Common myeloid progenitor, CD34-positive (primary cell): ENCODE data around the gene RGS3.

Experiments used
- CTCF ChIA-PET: fragments of 350-600 bp; sonication (Branson Sonifier 250); formaldehyde crosslinking; loops from one replicate; lab custom pipeline; 2021; ENCODE audit warnings: antibody characterized with exemption; lab: Charles Lee
- POLR2A ChIA-PET: fragments of 350-600 bp; sonication (Branson Sonifier 250); formaldehyde crosslinking; loops from one replicate; lab custom pipeline; 2021; ENCODE audit warnings: antibody characterized with exemption; lab: Charles Lee
- DNase-seq, 3 donors: peaks; one replicate each; pipeline versions ENCODE4 v3.0.0 to v3.0.0-alpha.2; 2013
- H3K27ac ChIP-seq, 2 experiments: 1 replicate in 1 of 2; 2 replicates in 1 of 2; pipeline ENCODE4 v1.7.0; 2013; ENCODE audit warnings: inconsistent platforms in 2 of 2, low read length in 2 of 2, mild to moderate bottlenecking in 2 of 2, low read depth in 1 of 2, moderate library complexity in 1 of 2; ENCODE audit not compliant: severe bottlenecking in 2 of 2, insufficient read depth in 1 of 2, poor library complexity in 1 of 2
- H3K27me3 ChIP-seq, 5 experiments: replicated peaks in 2 of 5; 1 replicate in 3 of 5; 2 replicates in 2 of 5; pipeline versions ENCODE4 v1.6.1 to v1.7.0; 2013; ENCODE audit warnings: low read length in 4 of 5, mild to moderate bottlenecking in 2 of 5, moderate library complexity in 2 of 5, inconsistent platforms in 1 of 5; ENCODE audit not compliant: insufficient read depth in 5 of 5, control insufficient read depth in 4 of 5
- H3K36me3 ChIP-seq, 4 experiments: 1 replicate in 2 of 4; 2 replicates in 2 of 4; pipeline versions ENCODE4 v1.6.1 to v1.7.0; 2013; ENCODE audit warnings: low read length in 3 of 4, control low read depth in 1 of 4, mild to moderate bottlenecking in 1 of 4; ENCODE audit not compliant: control insufficient read depth in 4 of 4, insufficient read depth in 4 of 4
- H3K4me1 ChIP-seq, 4 experiments: 1 replicate in 3 of 4; 2 replicates in 1 of 4; pipeline versions ENCODE4 v1.6.1 to v1.7.1; 2013; ENCODE audit warnings: low read length in 3 of 4, mild to moderate bottlenecking in 3 of 4, control low read depth in 1 of 4, inconsistent platforms in 1 of 4, moderate library complexity in 1 of 4; ENCODE audit not compliant: control insufficient read depth in 4 of 4, insufficient read depth in 4 of 4; ENCODE audit errors: control extremely low read depth in 1 of 4
- H3K4me3 ChIP-seq, 7 experiments: 1 replicate in 4 of 7; 2 replicates in 3 of 7; pipeline versions ENCODE4 v1.5.1 to v1.7.0; 2013; ENCODE audit warnings: mild to moderate bottlenecking in 7 of 7, low read length in 6 of 7, moderate library complexity in 6 of 7, inconsistent platforms in 2 of 7, low read depth in 2 of 7, control low read depth in 1 of 7; ENCODE audit not compliant: insufficient read depth in 4 of 7, control insufficient read depth in 1 of 7; ENCODE audit errors: extremely low read depth in 1 of 7
- H3K9me3 ChIP-seq, 5 experiments: 1 replicate in 4 of 5; 2 replicates in 1 of 5; pipeline versions ENCODE4 v1.6.1 to v1.7.1; 2013; ENCODE audit warnings: low read length in 4 of 5, mild to moderate bottlenecking in 2 of 5, inconsistent platforms in 1 of 5, low read depth in 1 of 5, moderate library complexity in 1 of 5; ENCODE audit not compliant: control insufficient read depth in 4 of 5, insufficient read depth in 2 of 5; ENCODE audit errors: control extremely low read depth in 1 of 5
- WGBS: methylation state at CpG from one replicate; pipeline ENCODE4 v1.1.5; 2013; ENCODE audit not compliant: insufficient coverage; 5-methylcytosine and 5-hydroxymethylcytosine counted together

Gene RGS3

DNA sequence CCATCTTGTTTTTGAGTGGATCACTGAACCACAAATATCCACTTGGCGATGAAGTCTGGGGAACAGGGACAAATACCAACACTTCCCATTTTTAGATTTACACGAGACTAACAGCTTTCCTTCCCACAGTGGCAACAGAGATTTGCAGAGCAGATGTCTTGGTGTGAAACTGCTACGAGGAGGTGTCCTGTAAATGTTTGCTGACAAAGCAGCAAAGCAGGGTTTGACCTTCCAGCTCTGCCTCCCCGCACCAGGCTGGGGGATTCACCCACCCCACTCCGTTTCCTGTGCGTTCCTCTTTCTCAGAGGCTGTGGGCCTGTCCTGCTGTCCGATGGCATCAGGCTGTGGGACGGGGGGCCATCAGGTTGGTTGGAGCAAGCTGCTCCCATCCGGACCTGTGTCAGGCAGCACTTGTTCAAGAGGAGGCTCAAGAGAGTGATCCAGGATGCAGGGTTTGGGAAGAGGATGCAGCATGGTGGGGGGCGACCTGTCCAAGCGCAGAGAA is 693 bp upstream of the RGS3 start:
- Histone ChIP-seq H3K27me3 (no peaks in the 10 kb centered on the region), H3K36me3 (peaks cover 9 to 75% (median 13%) of the 10 kb centered on the region in 4 experiments), H3K9me3 (peaks cover 0 to 5% (median 0%) of the 10 kb centered on the region in 5 experiments), H3K4me3 (no peak overlapping the region), H3K27ac (no peak overlapping the region), H3K4me1 (no peaks in the 10 kb centered on the region)
- POLR2A ChIA-PET = no interaction called here
- CTCF ChIA-PET = interaction anchor here (0.8 to 1.1 kb wide), 3 partner anchors 8 to 14 kb away, joined by 3 read pairs; no protein-coding TSS in a partner anchor
- no peak for DNase-seq
- WGBS = 91% methylated on average over 9 of the region's 11 CpGs

DNA sequence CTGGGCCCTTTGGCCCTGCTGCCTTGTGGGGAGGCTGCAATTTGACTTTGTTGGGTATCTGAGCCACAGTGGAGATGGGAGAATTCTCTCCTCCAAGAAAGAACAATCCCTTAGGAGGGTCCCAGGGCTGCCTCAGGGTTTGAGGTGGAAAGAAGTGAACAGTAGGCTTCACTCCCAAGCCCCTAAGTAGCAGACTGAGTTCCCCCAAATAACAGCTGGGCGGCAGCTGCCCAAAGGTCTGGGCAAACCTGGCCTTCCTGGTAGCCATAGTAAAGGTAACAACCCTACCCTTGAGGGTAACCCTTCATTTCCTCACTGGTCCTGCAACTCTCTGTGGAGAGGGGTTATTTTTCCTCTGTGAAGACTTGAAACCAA is 746 bp downstream of the RGS3 start:
- no peak for DNase-seq
- Histone ChIP-seq H3K9me3 (peaks cover 0 to 5% (median 0%) of the 10 kb centered on the region in 5 experiments), H3K27ac (no peak overlapping the region), H3K4me1 (no peaks in the 10 kb centered on the region), H3K36me3 (peaks cover 9 to 70% (median 15%) of the 10 kb centered on the region in 4 experiments), H3K4me3 (no peak overlapping the region), H3K27me3 (no peaks in the 10 kb centered on the region)
- 100% methylated on average over 1 of the region's 1 CpG for WGBS
- ChIA-PET CTCF (no interaction called here), POLR2A (no interaction called here)

DNA sequence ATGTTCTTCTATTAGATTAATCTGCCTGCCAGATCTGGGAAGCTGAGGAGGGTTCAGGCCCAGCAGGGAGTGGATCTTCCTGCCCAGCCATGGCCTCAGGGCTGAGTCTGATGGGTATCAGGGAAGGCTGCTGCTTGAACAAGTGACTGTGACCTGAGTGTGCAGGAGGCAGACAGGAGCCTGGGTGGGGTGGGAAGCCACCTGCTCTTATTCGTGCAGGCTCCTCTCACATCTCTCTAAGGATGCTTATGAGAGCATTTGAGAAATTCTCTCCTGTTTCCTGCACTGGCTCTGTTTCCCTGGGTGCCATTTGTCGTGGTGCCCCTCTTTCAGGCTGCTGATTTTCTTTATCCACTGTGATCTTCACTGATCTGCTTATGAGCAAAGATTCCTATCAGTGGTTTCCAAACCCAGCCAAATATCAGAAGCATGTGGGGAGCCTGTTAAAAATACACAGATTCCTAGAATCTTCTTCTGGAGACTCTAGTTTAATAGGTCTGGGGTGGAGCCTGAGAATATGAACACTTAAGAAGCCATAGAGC is 2.1 kb downstream of the RGS3 start:
- 100% methylated on average over 2 of the region's 2 CpGs for WGBS
- ChIA-PET CTCF (interaction anchor here (0.7 to 0.8 kb wide), 2 partner anchors 11 to 126 kb away, joined by 3 read pairs; no protein-coding TSS in a partner anchor), POLR2A (no interaction called here)
- Histone ChIP-seq H3K27me3 (no peaks in the 10 kb centered on the region), H3K4me3 (no peak overlapping the region), H3K9me3 (peaks cover 0 to 5% (median 0%) of the 10 kb centered on the region in 5 experiments), H3K27ac (no peak overlapping the region), H3K36me3 (peaks cover 11 to 71% (median 15%) of the 10 kb centered on the region in 4 experiments), H3K4me1 (no peaks in the 10 kb centered on the region)
- no peak for DNase-seq

DNA sequence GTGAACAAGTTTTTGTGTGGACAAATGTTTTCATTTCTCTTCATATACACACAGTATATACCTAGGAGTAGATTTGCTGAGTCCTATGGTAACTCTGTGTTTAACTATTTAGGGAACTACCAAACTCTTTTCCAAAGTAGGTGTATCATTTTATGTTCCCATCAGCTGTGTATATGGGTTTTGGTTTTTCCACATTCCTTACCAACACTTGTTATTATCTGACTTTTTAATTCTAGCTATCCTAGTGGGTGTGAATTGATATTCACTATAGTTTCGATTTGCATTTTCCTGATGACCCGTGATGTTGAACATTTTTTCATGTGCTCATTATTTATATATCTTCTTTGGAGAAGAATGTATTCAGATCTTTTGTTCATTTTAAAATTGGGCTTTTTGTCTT is 3.7 kb downstream of the RGS3 start:
- Histone ChIP-seq H3K9me3 (peaks cover 0 to 6% (median 0%) of the 10 kb centered on the region in 5 experiments), H3K4me3 (no peak overlapping the region), H3K4me1 (no peaks in the 10 kb centered on the region), H3K27me3 (no peaks in the 10 kb centered on the region), H3K36me3 (peaks cover 7 to 71% (median 13%) of the 10 kb centered on the region in 4 experiments), H3K27ac (no peak overlapping the region)
- CTCF ChIA-PET = interaction anchor here (1.1 kb wide), 1 partner anchor 12 kb away, joined by 4 read pairs; no protein-coding TSS in a partner anchor
- WGBS = no CpG with 5 or more reads among the region's 2 CpGs
- no peak for DNase-seq
- POLR2A ChIA-PET = no interaction called here

DNA sequence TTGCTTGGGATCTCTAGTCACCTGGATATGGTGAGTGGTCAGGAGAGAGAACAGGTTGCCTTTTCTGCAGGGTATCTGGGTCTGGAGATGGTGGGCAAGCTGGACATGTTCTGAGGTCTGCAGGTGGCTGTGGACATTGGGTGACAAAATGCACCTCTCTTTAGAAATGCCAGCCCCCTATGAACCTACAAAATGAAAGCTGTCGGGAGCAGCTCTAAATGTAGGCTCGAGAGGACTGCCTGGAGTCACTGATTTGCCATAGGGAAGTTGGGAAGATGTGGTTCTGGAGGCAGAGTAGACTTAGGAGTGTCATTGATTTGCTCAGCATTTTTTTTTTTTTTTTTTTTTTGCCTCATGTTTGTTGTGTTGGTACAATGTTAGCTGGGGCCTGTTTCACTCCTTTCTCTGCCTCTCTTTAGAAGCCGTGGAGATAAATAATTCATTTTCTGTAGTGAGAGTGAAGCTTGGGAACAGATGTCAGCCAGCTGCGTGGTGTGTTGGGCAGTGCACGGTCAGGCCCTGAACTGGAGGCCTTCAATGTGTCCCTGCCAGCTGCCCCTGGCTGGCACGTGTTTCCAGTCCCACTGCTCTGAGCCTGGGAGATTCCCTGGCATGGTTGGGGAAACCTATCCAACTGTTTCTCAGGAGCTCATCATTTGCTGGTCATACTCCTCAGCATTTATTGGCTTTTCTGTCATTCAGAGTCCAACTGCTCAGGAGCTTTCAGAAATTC is 5.4 kb downstream of the RGS3 start:
- peaks cover 0 to 7% (median 0%) of the 10 kb centered on the region in 5 experiments for H3K9me3 ChIP-seq
- no peak for DNase-seq
- CTCF ChIA-PET = interaction anchor here (1.1 to 1.2 kb wide), 2 partner anchors 8 to 17 kb away, joined by 3 read pairs; no protein-coding TSS in a partner anchor
- no peaks in the 10 kb centered on the region for H3K27me3 ChIP-seq
- H3K36me3 ChIP-seq = peaks cover 8 to 58% (median 15%) of the 10 kb centered on the region in 4 experiments
- H3K27ac ChIP-seq = no peak overlapping the region
- 100% methylated on average over 5 of the region's 6 CpGs for WGBS
- no peaks in the 10 kb centered on the region for H3K4me1 ChIP-seq
- POLR2A ChIA-PET = no interaction called here
- no peak overlapping the region for H3K4me3 ChIP-seq

DNA sequence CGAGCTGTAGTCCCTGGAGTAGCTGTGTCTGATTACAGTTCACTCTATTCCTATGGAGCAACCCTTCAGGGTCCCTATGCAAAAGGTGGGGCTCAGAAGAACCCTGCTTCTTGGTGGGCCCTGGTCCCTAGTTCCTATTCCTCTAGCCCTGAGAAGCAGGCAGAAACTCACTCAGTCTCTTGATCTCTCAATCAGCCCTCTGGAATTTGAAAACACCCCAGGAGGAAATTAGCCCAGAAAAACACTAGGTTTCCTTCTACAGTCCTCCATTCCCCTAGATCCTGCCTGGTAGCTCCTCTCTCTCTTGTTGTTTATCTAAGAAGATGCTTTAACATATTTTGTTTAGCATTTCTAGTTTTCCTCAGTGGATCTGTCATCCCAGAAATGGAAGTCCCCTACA is 7.6 kb downstream of the RGS3 start:
- Histone ChIP-seq H3K9me3 (peaks cover 0 to 7% (median 0%) of the 10 kb centered on the region in 5 experiments), H3K36me3 (peaks cover 8 to 47% (median 17%) of the 10 kb centered on the region in 4 experiments), H3K27me3 (no peaks in the 10 kb centered on the region), H3K4me3 (no peak overlapping the region), H3K4me1 (no peaks in the 10 kb centered on the region), H3K27ac (no peak overlapping the region)
- ChIA-PET CTCF (interaction anchor here (0.7 to 1.4 kb wide), 2 partner anchors 19 to 184 kb away, joined by 3 read pairs; no protein-coding TSS in a partner anchor), POLR2A (no interaction called here)
- no peak for DNase-seq
- 80% methylated on average over 1 of the region's 1 CpG for WGBS

DNA sequence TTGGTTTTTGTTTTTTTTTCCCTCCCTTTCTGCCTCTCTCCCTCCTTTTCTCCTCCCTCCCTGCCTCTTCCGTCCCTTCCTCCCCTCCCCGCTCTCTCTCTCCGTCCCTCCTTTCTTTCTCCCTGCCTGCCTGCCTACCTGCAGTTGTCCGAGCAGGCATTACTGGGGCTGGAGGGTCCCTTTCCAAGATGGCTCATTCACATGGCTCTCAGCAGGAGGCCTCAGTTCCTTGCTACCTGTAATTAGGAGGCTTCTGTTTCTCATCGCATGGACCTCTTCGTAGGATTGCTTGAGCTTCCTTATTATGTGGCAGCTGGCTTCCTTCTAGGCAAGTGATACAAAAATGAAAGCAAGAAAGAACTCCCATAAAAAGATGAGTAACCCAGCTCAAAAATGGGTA is 8.0 kb downstream of the RGS3 start:
- CTCF ChIA-PET = no interaction called here
- Histone ChIP-seq H3K4me3 (no peak overlapping the region), H3K36me3 (peaks cover 8 to 48% (median 16%) of the 10 kb centered on the region in 4 experiments), H3K9me3 (peaks cover 0 to 7% (median 0%) of the 10 kb centered on the region in 5 experiments), H3K4me1 (no peaks in the 10 kb centered on the region), H3K27ac (no peak overlapping the region), H3K27me3 (no peaks in the 10 kb centered on the region)
- DNase-seq = no peak
- POLR2A ChIA-PET = no interaction called here
- 100% methylated on average over 3 of the region's 6 CpGs for WGBS
